OCI-M2 (cell line): ENCODE results near the gene ZNF79.

Experiments used
- DNase-seq: peaks from one replicate; lab custom pipeline; 2025; ENCODE audit not compliant: unreplicated experiment; lab: John Stamatoyannopoulos, UW

Gene ZNF79

DNA sequence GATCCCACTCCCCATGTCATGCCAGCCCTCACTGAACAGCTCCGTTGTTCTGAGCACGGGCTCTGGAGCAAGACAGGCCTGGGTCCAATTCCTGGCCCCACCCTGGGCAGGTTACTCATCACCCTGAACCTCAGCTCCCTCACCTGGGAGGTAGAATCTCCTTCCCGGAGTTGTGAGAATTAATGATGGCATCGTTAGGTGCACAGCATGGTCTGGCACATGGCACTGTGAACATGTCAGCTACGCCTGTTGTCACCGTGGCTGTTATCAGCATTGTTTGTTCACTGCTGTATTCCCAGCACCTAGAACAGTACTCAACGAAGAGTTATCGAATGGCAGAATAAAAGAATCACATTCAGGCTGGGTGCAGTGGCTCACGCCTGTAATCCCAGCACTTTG, 70.1 kb downstream of the ZNF79 start:
- DNase-seq = no peak
